Esophagus mucosa (tissue), 1 donor: ENCODE results near the gene TPPP. TPM values are rescaled to one million over a fixed set of nuclear protein-coding genes. Genes with fewer than 3 reads are reported as not detected.

Experiments
- ATAC-seq: fragments of 200-7000 bp; cut with Tn5 transposase; one replicate; pipeline ENCODE4 v1.9.1; 2020
- total RNA-seq: library from RNA; stranded (reverse); gene quantifications from one replicate; pipeline ENCODE4 v1.2.4, GENCODE V29; 2023
- donor health status: DM: yes; HTN: yes; CAD: no.

The TPPP gene
- total RNA-seq, 1 donor from 2014 or later, result 3.3 TPM

- no peak for ATAC-seq
Measured at GRCh38 chr5:677131-678101, 15.7 kb downstream of the TPPP start.

- no peak for ATAC-seq
Measured at GRCh38 chr5:676699-677076, 16.5 kb downstream of the TPPP start.

- no peak for ATAC-seq
Measured at GRCh38 chr5:675871-676698, 17.1 kb downstream of the TPPP start.

GRCh38 chr5:675111-675870, 17.9 kb downstream of the TPPP start:
- no peak for ATAC-seq

- no peak for ATAC-seq
Measured at GRCh38 chr5:674630-675011, 18.5 kb downstream of the TPPP start.

DNA sequence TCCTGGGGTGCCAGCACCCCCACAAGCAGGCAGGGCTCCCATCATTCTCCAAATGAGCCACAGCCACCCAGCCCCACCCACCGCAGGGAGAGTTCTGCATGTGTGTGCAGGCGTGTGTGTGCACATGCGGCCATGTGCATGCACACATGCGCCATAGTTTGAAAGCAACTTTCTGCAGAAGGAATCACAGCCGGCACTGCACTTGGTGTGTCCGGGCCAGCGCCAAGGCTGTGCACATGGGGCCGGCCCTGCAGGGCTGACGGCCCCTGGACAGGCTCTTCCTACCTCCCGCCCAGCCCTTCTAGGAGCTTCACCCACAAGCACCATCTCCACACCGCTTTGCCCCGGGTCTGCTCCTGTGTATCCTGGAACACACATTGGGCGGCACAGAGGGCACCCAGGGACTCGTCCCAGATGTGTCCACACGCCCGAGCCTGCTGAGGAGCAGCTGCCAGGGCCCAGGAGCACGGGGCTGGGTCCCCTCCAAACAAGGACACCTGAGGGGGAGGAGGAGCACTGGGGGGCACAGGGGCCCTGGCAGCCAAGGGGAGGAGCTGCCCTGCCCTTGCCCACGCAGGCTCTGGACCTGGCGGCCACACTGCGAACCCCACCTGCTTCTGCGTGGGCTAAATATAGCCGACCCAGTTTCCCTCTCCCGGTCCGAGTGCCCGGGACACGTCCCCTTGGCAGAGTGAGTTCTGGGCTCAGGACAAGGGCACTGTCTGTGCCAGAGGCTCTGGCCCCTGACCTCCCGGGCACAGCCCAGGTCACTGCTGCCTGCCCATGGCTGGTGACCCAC, 19.1 kb downstream of the TPPP start:
- ATAC-seq, result peak; percentile 10

DNA sequence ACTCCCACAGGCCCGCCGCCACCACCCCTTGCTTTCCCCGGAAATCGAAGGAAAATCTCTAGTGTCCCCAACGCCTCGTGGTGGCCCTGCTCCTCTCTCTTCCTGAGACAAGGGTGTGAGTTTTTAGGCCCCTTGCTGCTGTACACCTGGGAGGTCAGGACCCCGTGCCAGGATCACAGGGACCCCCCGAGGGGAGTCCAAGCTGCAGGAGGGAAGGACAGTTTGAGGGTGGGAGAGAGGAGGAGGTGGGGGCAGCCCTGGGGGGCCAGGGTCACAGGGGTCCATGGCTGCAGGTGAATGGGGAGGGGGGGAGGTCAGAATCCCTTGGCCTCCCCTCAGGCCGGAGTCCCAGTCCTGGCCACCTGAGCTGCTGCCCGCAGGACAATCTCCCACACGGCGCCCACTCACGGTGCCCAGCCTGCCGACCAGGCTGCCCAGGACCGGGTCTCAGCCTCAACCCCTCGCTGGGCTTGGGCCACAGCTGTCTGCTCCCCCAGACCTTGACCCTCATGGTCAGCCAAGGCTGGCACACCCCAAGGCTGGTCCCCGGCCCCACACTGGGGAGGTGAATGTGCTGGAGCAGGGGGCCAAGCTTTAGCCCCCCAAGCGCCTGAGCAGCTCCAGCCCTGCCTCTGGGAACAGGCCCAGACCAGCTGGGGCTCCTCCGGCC, 19.9 kb downstream of the TPPP start:
- no peak for ATAC-seq

GRCh38 chr5:672329-673160, 20.6 kb downstream of the TPPP start:
- peak; percentile 54 for ATAC-seq

DNA sequence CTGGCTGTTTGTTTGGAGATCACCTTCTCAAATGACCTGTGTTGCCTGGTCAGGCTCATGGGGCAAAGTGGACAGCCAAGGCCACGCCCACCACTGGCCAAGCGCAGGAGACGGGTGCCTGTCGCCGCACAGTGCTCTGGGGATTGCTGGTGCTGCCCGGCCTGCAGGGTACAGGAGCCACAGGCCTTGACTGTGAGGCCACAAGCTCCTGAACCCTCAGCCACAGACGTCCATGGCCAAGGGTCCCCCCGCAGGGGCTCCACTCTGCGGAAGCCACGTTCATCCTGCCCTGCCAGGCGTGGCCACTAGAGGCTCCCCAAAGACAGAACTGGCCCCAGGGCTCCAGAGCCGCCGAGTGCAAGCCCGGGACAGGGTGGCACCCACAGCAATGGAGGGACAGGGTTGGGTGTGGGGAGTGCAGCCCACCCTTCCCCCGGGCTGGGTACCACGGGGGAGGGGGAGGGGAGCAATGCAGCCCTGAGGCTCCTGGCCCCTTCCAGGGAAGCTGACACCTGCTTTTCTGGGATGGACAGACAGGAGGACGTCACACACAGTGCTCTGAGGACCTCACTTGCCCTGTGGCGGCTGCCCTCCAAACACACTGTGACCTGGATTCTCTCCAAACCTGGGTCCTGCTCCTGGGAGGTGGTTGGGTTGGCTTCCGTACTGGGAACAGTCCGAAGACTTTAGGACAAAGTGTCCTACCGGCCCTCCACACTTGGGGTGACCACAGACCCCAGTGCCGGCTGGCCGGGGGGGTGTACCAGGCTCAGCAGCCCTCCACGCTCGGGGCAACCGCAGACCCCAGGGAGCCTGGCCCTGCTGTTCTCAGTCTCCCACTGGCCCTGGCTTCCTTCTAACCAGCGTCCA, 21.5 kb downstream of the TPPP start:
- peak; percentile 73 for ATAC-seq

DNA sequence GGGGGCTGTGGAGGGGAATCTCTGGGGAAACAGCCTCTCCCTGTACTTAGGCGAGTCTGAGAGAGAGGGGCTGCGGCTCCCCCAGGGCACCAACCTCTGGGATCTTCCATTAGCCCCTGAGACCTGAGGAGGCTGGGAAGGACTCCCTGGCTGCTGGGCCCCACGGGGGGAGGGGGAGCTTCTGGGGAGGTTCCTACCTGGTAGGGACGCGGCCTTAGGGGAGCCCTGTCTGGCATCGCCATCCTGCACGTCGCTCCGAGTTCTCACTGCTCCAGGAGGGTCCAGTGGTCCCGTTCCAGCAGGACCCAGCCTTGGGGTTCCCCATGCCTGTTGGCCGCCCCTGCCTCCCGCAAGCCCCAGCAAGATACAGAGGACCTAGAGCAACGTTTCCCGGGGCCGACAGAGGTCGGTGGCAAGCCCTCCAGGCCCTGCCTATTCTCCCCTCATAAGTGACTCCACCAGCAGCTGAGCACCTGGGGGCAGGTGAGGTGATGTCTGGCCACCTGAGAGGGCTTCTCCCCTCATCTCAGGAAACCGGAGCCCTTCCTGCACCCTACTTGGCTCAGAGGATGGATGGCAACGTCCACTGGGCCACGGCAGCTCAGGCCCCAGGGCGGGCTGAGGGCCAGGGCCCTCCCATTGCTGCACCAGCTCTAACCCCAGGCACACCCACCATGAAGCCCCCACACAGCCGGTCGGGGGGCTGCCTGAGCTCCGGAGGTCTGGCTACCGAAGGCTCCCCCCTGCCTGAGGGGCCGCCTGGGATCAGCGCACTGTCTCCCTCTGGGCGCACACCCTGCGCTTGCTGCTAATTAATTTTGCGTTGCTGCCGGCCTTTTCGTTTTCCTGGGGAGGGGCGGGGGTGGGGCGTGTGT, 22.5 kb downstream of the TPPP start:
- ATAC-seq, result no peak

DNA sequence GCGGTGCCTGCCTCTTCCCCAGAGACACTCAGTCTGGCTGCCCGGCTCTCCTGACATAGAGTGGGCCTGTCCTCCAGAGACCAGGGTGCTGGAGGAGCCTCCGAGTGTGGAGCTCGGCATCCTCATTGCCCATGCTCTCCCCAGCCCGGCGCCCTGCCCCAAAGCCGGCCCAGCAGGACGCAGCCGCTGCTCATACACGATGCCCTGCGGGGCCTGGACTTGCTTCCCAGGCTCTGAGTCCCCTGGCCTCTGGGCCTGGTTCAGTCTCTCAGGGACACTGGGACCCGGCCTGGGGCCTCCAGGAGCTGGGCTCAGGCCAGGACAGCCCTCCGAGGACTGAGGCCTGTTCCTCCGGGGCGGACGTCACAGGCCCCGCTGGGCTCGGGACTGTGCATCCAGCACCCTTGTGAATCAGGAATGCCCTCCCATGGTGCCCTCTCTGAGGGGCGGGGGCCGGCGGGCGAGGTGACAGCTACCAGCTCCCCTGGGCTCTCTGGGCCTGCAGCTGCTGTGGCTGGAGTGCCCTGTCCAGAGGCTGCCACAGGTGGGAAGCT, 23.2 kb downstream of the TPPP start:
- ATAC-seq, result no peak

DNA sequence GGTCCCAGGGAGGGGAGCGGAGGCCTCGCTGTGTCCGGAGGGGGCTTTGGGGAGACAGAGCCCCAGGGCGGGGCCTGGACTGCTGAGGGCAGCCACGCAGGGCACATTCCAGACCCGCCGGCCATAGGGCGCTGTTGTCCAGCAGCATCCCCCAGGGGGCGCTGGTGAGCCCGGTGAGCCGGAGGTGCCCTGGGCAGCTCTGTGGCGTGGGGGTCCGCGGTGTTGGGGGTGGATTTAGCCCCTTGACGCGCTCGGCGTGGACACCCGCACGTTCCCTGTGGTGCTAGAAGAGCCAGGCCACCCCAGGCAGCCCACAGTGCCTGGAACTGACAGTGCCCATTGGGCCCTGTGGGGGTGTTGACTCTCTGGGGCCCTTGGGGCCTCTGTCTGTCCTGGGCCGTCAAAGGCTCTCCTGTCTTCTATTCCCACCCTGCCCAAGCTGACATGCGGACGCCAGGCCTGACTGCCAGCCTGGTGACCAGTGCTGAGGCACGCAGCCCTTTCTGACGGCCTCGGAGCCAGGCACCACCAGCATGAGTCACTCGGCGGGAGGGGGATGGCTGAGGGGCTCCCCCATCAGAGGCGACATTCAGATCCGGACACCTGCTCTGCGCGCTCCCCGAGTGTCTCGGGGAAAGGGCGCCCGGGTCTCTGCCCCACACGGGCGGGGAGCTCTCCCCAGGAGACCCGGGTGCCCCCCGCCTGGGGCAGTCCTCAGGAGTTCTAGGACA, 23.9 kb downstream of the TPPP start:
- no peak for ATAC-seq

GRCh38 chr5:668283-668995, 24.7 kb downstream of the TPPP start:
- no peak for ATAC-seq

- no peak for ATAC-seq
Measured at GRCh38 chr5:666816-667498, 26.2 kb downstream of the TPPP start.

GRCh38 chr5:665956-666711, 27.0 kb downstream of the TPPP start:
- ATAC-seq, result no peak
